Stimulated activated naive CD8-positive, alpha-beta T cell treated with anti-CD3 and anti-CD28 coated beads, Interleukin-15, amount 100 ng/mL, for 72 hours (primary cell): Measurements from ENCODE around the gene CTDSPL.
"Not testable (repeated sequence)": the region's sequence is repeated elsewhere in the genome, so short reads cannot be mapped to it uniquely, and the experiment has no call there.

Experiments
- ATAC-seq: fragments of 150-1000 bp; cut with Tn5 transposase; 2 replicates; pipeline ENCODE4 v1.10.0; 2021; ENCODE audit warnings: mild to moderate bottlenecking, moderate library complexity
- DNase-seq, 2 donors: peaks; one replicate each; pipeline ENCODE4 v3.0.0; 2021 to 2022
- H3K27ac Mint-ChIP-seq, 2 donors: one replicate each; pipeline ENCODE4 v1.8.0; 2022; ENCODE audit warnings: mild to moderate bottlenecking in 2 of 2, mixed read lengths in 2 of 2, moderate library complexity in 2 of 2
- H3K27me3 Mint-ChIP-seq: one replicate; pipeline ENCODE4 v1.8.0; 2022; ENCODE audit warnings: mixed read lengths
- H3K4me1 Mint-ChIP-seq: one replicate; pipeline ENCODE4 v1.8.0; 2022; ENCODE audit warnings: mild to moderate bottlenecking, mixed read lengths
- H3K4me3 Mint-ChIP-seq, 2 donors: one replicate each; pipeline ENCODE4 v1.8.0; 2022; ENCODE audit warnings: mild to moderate bottlenecking in 2 of 2, mixed read lengths in 2 of 2, moderate library complexity in 1 of 2
- H3K9me3 Mint-ChIP-seq, 2 donors: one replicate each; pipeline ENCODE4 v1.8.0; 2022; ENCODE audit warnings: mixed read lengths in 2 of 2

Gene CTDSPL

GRCh38 chr3:38031022-38031994, 169.6 kb downstream of the CTDSPL start:
- DNase-seq, result no peak
- Mint-ChIP-seq H3K27ac (no peak overlapping the region), H3K4me3 (peak overlapping the region in 1 of 2 donors; percentile 3), H3K4me1 (peaks cover 23% of the 10 kb centered on the region), H3K9me3 (no peaks in the 10 kb centered on the region), H3K27me3 (peaks cover 61% of the 10 kb centered on the region)
- ATAC-seq, result peak; percentile 63

DNA sequence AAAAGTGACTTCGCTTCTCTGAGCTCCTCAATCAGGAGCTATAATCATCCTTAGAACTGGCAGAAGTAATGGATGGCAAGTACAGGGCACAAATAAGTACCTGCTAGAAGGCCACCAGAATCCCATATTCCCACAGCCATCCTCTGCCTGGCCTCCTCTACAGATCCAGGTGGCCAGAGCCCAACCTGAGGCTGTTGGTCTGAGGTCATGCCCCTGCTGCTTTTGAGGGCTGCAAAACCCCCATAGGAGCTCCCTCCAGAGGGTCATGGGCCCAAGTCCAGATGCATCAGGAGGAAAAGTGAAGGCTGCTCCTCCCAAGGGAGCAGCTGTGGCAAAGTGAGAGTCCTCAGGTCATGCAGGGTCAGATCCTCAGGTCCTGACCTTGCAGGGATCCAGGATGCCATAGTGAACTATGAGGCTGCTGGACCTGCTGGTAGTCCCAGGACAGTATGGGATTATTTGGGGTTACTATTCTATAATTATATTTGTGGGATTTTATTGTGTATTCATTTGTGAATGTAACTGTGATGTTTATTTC, 170.7 kb downstream of the CTDSPL start:
- DNase-seq (no peak), ATAC-seq (no peak)
- H3K4me1 Mint-ChIP-seq, result peaks cover 25% of the 10 kb centered on the region
- no peak overlapping the region for H3K4me3 Mint-ChIP-seq
- no peaks in the 10 kb centered on the region for H3K9me3 Mint-ChIP-seq
- H3K27me3 Mint-ChIP-seq, result peaks cover 67% of the 10 kb centered on the region
- H3K27ac Mint-ChIP-seq, result no peak overlapping the region

GRCh38 chr3:38033586-38033985, 171.9 kb downstream of the CTDSPL start:
- H3K27ac Mint-ChIP-seq, result peak overlapping the region in 1 of 2 donors; percentile 67
- H3K4me3 Mint-ChIP-seq, ATAC-seq, DNase-seq: not testable (repeated sequence)
- H3K9me3 Mint-ChIP-seq, result peaks cover 9 to 12% of the 10 kb centered on the region in 2 donors
- peaks cover 32% of the 10 kb centered on the region for H3K4me1 Mint-ChIP-seq
- peaks cover 55% of the 10 kb centered on the region for H3K27me3 Mint-ChIP-seq
